DMS53 treated with DMSO at 0.1 percent for 48 hours (cell line): ENCODE measurements around the gene CYB5A.
"Not testable (repeated sequence)": the region's sequence is repeated elsewhere in the genome, so short reads cannot be mapped to it uniquely, and the experiment has no call there.

Experiments used
- DNase-seq: peaks from one replicate; lab custom pipeline; 2025; ENCODE audit not compliant: unreplicated experiment; lab: John Stamatoyannopoulos, UW

The CYB5A gene, protein sequence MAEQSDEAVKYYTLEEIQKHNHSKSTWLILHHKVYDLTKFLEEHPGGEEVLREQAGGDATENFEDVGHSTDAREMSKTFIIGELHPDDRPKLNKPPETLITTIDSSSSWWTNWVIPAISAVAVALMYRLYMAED

GRCh38 chr18:74291771-74292540 is at the start of gene CYB5A:
TSS of gene CYB5A (minus strand) at chr18:74291963. CDS start at chr18:74291875, 88 bp downstream.
- DNase-seq = peak; percentile 97

DNA sequence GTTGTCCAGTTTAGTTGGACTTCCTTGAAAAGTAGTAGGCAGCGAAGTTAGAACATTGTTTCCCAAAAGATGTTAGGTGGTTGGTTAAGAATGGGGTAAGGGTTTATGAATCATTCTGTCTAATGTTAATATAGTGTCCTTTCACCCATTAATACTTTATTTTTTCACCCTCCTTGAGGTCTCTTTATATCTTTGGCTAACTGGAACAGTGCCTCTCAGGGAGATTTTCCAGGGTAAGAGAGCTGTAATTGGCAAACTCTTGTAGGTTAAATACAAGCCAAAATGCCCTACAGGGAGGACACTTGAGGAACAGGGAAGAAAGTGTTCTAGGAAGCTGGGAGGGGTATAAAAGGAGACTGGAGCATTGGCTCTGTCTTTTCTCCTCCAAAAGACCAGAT is 46.1 kb upstream of the CYB5A start:
- no peak for DNase-seq

- no peak for DNase-seq
These were observed 45.6 kb upstream of the CYB5A start for GRCh38 chr18:74337155-74337911.

- no peak for DNase-seq
These were observed 44.9 kb upstream of the CYB5A start for GRCh38 chr18:74336656-74337055.

- no peak for DNase-seq
These were observed 42.6 kb upstream of the CYB5A start for GRCh38 chr18:74334242-74334893.

GRCh38 chr18:74333091-74333490 is 41.3 kb upstream of the CYB5A start:
- no peak for DNase-seq

- no peak for DNase-seq
These were observed 39.6 kb upstream of the CYB5A start for GRCh38 chr18:74331404-74331803.

DNA sequence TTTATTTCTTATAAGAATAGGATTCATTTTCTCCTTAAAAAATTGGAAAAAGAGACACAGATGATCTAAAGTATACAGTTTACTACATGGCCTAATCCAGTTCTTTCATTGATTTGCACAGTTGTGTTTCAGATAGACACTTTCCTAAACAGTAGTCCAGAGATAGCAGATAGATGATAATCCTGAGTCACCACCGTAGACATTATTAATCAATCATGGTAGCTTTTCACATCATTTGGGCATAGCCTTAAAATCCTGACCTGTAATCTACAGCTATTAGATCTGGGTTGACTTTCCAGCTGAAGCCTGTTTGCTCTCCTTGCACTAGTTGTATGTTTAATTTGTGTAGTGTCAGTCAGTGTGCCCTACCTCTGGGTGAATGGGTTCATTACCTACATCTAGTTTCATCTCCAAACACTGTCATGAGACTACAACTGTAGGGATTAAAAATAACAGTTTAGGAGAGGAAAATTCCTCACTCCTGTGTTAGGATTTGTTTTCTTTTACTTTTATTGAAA is 38.0 kb upstream of the CYB5A start:
- DNase-seq = no peak

- no peak for DNase-seq
These were observed 36.4 kb upstream of the CYB5A start for GRCh38 chr18:74328206-74328605.

GRCh38 chr18:74326791-74327190 is 35.0 kb upstream of the CYB5A start:
- not testable (repeated sequence) for DNase-seq

DNA sequence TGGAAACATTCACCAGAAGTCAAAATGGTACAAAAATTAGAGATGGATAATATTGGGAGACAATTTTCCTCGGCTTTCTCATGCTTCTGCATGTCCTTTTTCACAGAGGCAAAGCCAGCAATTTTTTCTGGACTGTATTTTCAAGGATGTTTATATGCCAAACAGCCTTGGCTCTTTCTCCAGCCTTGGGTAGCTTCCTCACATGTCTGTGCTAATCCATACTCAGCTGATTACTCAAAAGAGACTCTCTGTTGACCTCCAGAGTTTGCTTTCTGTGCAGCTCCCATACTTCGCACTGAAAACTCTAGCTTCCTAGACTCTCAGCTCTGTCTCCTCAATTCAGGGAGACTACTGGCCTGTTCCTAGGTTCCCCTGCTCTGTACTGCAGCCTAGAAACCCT is 34.5 kb upstream of the CYB5A start:
- no peak for DNase-seq

GRCh38 chr18:74316257-74317170 is 24.8 kb upstream of the CYB5A start:
- DNase-seq = no peak

DNA sequence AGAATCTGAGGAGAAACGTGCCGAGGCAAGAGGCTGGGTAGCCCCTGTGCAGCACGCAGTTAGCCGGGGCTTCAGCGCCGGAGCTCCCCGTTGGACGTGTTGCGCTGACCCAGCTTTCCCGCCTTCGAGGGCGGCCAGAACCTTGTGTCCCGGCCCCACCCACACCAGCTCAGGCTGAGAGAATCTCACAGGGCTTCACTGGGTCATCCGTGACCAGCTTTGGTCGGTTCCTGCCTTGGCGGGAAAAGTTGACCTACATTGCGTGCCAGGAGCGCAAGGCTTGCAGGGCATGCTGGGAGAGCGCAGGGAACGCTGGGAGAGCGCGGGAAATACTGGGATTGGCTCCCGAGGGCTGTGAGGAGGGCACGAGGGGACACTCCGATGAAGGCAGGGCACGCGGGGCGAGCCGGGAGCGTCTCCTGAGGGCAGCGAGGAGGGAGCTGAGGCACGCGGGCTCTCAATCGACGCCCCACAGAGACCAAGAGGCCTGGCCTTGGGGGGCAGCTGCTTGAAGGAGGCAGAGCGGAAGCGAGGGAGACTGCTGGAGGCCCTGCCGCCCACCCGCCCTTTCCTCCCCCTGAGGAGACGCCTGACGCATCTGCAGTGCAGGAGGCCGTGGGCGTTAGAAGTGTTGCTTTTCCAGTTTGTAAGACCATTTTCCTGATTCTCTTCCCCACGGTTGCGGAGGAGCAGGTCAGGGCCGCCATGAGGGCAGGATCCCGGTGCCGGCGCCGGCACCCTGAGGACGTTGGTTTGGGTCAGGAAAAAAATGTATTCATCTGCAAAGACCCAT is 23.9 kb upstream of the CYB5A start, which contains the start of gene C18orf63:
TSS of gene C18orf63 (plus strand) at position 376 of the 793 bp plus-strand sequence. CDS start 2,027 bp downstream, outside the sequence.
- no peak for DNase-seq

DNA sequence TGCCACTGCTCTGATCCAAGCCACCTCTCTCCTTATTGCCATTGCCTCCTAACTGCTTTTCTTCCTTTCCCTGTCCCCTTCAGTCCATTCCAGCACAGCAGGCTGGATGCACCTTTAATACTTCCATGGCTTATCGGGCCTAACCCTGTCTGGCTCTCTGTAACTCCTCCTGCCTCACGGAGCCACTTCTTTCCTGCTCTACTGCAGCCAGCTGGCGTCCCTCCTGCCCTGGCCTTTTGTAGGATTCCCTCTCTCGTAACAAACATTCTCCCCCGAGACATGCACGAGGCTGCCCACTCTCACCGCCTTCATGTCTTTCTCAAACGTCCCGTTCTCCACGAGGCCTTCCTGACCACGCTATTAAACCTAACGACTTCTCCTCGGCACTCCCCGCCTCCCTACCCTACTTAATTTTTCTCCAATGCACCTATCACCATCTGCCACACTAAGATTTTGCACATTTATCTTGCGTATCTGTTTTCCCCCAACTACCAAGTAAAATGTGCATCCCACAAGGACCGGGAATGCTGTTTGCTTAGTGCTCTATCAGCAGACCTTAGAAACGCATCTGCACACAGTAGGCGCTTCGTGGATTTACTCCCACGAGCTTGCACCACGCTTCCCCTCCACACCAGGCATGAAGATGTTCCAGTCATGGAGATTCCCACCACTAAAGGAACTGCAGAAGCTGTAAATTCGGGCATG is 23.1 kb upstream of the CYB5A start:
- DNase-seq = no peak

DNA sequence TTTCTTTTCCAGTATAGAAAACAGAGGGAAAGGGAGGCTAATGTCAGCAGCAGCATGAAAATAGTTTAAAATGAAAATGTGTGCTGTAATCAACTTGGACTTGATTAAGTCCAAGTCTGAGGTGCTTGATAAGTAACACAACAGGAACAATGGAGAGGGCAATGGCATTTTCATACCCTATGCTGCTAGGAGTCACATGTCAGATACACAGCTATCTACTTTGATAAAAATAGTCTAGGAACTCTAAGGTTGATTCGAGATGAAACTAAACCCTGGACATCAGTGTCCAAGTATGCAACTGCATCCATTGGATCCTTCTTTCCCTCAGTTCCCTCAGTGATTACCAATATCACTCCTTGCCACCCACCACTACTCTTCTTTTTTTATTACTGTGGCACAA is 19.2 kb upstream of the CYB5A start:
- DNase-seq = no peak

GRCh38 chr18:74310411-74310810 is 18.6 kb upstream of the CYB5A start:
- DNase-seq = peak; percentile 73

- no peak for DNase-seq
These were observed 12.2 kb upstream of the CYB5A start for GRCh38 chr18:74303936-74304335.

DNA sequence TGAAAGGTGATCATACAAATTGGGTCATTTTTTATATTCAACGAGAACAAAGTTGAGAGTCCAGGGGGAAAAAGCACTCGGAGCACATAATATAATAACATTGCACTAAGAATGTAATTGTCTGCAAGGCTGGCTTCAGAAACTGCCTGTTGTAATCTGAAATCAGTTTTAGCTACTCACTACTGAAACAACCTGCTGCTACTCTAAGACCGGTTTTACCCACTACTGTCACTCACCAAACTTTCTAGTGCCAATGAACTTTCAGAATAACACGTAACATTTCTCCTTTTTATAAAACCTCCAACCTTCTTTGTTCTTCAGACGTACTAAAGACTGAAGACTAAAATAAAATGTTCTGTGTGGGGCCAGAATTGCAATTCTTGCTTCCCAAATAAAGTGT is 11.5 kb upstream of the CYB5A start:
- no peak for DNase-seq

- DNase-seq = no peak
These were observed 8.0 kb upstream of the CYB5A start for GRCh38 chr18:74299746-74300145.
